ENCODE data around the gene SLC25A21.

Gene SLC25A21

GRCh38 chr14:37124614-37125013 lies 47.8 kb downstream of the SLC25A21 start:
- Histone ChIP-seq H3K79me2 (ENCODE audit: control insufficient read depth, low read length) (no peaks in the 10 kb centered on the region), H4K20me1 (ENCODE audit: control insufficient read depth, insufficient read depth, low read depth, low read length) (no peaks in the 10 kb centered on the region), H3K9me2 (replicated peaks; ENCODE audit: control insufficient read depth, low read length) (no peaks in the 10 kb centered on the region), H3K36me3 (ENCODE audit: control insufficient read depth, low read length) (no peaks in the 10 kb centered on the region), H3K27ac (ENCODE audit: low read depth, low read length) (no peak overlapping the region), H3K9me3 (ENCODE audit: control insufficient read depth, insufficient read depth, low read length) (no peaks in the 10 kb centered on the region), H3K27me3 (ENCODE audit: control insufficient read depth, low read length) (no peaks in the 10 kb centered on the region), H3K4me1 (ENCODE audit: control insufficient read depth, low read length) (no peaks in the 10 kb centered on the region), H3K4me3 (ENCODE audit: low read length) (no peak overlapping the region), H3F3A (ENCODE audit: control insufficient read depth, insufficient read depth) (no peaks in the 10 kb centered on the region), H3K4me2 (ENCODE audit: low read length) (no peak overlapping the region)
- TF ChIP-seq CTCF (IDR thresholded peaks at IDR 0.05; ENCODE audit: low read depth, low read length, poor library complexity, severe bottlenecking) (no peak), EZH2phosphoT487 (IDR thresholded peaks at IDR 0.05; ENCODE audit: borderline replicate concordance, low read length) (no peak)

- Histone ChIP-seq H3K36me3 (ENCODE audit: control insufficient read depth, low read length) (no peaks in the 10 kb centered on the region), H4K20me1 (ENCODE audit: control insufficient read depth, insufficient read depth, low read depth, low read length) (no peaks in the 10 kb centered on the region), H3K9me2 (replicated peaks; ENCODE audit: control insufficient read depth, low read length) (no peaks in the 10 kb centered on the region), H3K4me2 (ENCODE audit: low read length) (no peak overlapping the region), H3K27me3 (ENCODE audit: control insufficient read depth, low read length) (no peaks in the 10 kb centered on the region), H3K27ac (ENCODE audit: low read depth, low read length) (no peak overlapping the region), H3F3A (ENCODE audit: control insufficient read depth, insufficient read depth) (no peaks in the 10 kb centered on the region), H3K9me3 (ENCODE audit: control insufficient read depth, insufficient read depth, low read length) (no peaks in the 10 kb centered on the region), H3K79me2 (ENCODE audit: control insufficient read depth, low read length) (no peaks in the 10 kb centered on the region), H3K4me1 (ENCODE audit: control insufficient read depth, low read length) (no peaks in the 10 kb centered on the region), H3K4me3 (ENCODE audit: low read length) (no peak overlapping the region)
- TF ChIP-seq CTCF (IDR thresholded peaks at IDR 0.05; ENCODE audit: low read depth, low read length, poor library complexity, severe bottlenecking), result no peak
- no peak for TF ChIP-seq EZH2phosphoT487 (IDR thresholded peaks at IDR 0.05; ENCODE audit: borderline replicate concordance, low read length)
Observed at GRCh38 chr14:37122919-37123639, 49.3 kb downstream of the SLC25A21 start.

- no peak overlapping the region for H3K27ac ChIP-seq (ENCODE audit: low read depth, low read length)
- H3K4me2 ChIP-seq (ENCODE audit: low read length), result no peak overlapping the region
Observed at GRCh38 chr14:37122288-37122687, 50.1 kb downstream of the SLC25A21 start.

More at GRCh38 chr14:37122288-37122687, 50.1 kb downstream of the SLC25A21 start:
- Histone ChIP-seq H3K36me3 (ENCODE audit: control insufficient read depth, low read length) (no peaks in the 10 kb centered on the region), H3F3A (ENCODE audit: control insufficient read depth, insufficient read depth) (no peaks in the 10 kb centered on the region), H3K4me1 (ENCODE audit: control insufficient read depth, low read length) (no peaks in the 10 kb centered on the region), H3K9me3 (ENCODE audit: control insufficient read depth, insufficient read depth, low read length) (no peaks in the 10 kb centered on the region), H3K4me3 (ENCODE audit: low read length) (no peak overlapping the region), H4K20me1 (ENCODE audit: control insufficient read depth, insufficient read depth, low read depth, low read length) (no peaks in the 10 kb centered on the region), H3K79me2 (ENCODE audit: control insufficient read depth, low read length) (no peaks in the 10 kb centered on the region), H3K27me3 (ENCODE audit: control insufficient read depth, low read length) (no peaks in the 10 kb centered on the region), H3K9me2 (replicated peaks; ENCODE audit: control insufficient read depth, low read length) (no peaks in the 10 kb centered on the region)
- TF ChIP-seq CTCF (IDR thresholded peaks at IDR 0.05; ENCODE audit: low read depth, low read length, poor library complexity, severe bottlenecking), result no peak
- no peak for TF ChIP-seq EZH2phosphoT487 (IDR thresholded peaks at IDR 0.05; ENCODE audit: borderline replicate concordance, low read length)

Measured in DOHH2 (cell line).